Jurkat, Clone E6-1 (cell line): ENCODE results near the gene SCT.

ENCODE experiments used
- DNase-seq: peaks from one replicate; pipeline ENCODE4 v3.0.0-alpha.2; 2011; ENCODE audit warnings: low read depth, low spot score
- H3K4me3 ChIP-seq: 2 replicates; pipeline ENCODE4 v1.5.1; 2011; ENCODE audit warnings: mild to moderate bottlenecking, low read length, control low read depth, moderate library complexity

The SCT gene

DNA sequence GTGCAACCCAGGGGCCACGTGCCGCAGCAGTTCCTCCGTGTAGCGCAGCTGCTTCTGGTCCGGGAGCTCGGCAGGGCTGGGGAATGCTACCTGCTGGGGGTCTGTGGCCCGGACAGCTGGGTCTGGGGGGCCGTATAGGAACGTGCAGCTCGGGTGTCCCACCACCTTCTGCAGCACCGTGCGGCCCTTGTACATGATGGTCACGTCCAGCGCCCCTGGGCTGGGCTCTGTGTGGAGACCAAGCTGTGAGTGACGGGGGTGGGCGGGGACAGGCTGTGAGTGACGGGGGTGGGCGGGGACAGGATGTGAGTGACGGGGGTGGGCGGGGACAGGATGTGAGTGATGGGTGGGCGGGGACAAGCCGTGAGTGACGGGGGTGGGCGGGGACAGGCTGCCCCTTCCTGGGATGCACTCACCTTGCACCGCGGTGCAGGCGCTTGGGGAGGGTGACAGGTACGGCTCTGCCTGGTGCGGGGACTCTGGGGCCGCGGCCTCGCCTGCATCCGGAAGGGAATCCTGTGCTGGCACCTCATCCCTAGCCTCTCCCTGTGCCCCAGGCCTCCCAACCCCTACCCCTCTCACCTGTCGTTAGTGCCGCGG lies 13.5 kb downstream of the SCT start:
- peak; percentile 32 for DNase-seq
- H3K4me3 ChIP-seq = no peak overlapping the region

DNA sequence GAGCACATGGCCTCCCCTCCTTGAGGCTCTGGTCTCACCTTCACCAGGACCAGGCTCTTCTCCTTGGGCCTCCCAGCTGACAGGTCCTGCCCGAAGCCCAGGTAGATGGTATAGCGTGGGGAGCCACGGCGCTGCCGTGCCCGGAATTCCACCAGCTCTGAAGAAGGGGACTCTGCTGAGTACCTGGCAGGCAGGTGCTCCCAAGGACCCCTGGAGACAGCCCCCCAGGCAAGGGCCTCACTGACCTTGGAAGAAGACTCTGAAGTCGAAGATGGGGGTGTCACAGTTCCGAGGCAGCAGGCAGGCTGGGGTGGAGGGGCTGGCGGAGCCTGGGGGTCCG lies 14.1 kb downstream of the SCT start:
- DNase-seq = no peak
- H3K4me3 ChIP-seq = no peak overlapping the region

DNA sequence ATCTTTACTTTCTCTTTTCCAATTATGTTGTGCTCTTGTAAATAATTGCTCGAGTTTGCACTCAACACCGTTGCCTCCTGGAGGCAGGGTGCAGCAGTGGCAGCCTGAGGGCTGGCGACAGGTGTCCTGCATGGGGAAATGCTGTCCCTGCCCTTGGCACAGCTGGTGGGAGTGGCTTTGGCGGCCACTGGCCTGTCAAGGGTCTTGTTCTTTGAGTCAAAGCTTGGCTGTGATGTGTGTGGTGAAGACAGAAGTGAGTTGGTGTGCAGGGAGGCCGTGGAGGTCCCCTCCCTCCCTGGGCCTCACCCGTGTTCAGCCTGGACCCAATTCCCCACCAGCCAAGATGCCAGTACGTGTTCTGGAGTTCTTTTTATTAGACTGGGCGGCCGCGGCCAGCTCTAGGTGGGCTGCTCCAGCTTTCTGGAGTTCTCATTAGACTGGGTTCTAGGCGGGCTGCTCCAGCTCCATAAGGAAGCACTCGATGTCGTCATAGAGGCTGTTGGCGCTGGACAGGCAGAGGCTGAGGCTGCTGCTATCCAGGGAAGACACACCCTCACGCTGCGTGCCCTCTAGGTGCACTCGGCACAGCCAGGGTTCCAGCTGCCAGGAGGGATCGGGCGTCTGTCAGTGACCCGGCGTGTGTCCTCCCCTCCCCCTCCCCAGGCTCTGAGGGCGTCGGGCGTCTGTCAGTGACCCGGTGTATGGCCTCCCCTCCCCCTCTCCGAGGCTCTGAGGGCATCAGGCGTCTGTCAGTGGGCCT lies 14.6 kb downstream of the SCT start:
- no peak for DNase-seq
- no peak overlapping the region for H3K4me3 ChIP-seq

DNA sequence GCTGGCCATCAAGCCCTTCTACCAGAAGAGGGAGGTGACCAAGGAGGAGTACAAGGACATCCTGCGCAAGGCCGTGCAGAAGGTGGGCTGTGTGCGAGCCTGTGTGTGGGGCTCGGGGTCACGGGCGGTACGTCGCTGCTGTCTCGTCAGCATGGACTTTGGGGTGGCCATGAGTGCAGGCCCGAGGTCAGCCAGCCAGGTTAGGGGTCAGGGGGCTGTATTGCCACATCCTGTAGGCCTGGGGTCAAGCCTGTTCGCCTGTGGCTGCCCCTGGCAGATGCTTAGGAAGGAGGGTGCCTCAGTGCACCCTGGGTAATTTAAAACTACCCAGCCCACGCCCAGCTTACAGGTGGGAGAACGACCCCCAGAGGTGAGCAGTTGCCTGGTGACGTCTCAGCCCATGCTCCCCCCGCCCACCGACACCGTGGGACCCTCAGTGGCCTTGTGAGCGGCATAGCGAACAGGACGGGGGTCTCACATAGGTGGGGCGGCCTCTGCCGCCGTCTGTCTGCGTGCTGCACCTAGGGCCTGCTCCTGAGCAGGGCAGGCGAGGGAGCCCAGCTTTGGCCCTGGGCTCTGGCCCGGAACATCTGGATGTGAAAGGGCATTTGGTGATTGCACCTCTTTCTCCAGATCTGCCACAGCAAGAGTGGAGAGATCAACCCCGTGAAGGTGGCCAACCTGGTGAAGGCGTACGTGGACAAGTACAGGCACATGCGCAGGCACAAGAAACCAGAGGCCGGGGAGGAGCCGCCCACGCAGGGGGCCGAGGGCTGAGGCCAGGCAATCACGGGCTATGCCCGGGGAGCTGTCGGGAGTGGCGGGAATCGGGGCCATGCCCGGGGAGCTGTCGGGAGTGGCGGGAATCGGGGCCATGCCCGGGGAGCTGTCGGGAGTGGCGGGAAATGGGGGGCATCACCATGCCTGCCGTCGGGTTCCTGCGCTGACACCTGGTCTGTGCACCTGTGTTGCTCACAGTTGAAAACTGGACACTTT lies 15.7 kb downstream of the SCT start:
- H3K4me3 ChIP-seq = no peak overlapping the region
- no peak for DNase-seq

DNA sequence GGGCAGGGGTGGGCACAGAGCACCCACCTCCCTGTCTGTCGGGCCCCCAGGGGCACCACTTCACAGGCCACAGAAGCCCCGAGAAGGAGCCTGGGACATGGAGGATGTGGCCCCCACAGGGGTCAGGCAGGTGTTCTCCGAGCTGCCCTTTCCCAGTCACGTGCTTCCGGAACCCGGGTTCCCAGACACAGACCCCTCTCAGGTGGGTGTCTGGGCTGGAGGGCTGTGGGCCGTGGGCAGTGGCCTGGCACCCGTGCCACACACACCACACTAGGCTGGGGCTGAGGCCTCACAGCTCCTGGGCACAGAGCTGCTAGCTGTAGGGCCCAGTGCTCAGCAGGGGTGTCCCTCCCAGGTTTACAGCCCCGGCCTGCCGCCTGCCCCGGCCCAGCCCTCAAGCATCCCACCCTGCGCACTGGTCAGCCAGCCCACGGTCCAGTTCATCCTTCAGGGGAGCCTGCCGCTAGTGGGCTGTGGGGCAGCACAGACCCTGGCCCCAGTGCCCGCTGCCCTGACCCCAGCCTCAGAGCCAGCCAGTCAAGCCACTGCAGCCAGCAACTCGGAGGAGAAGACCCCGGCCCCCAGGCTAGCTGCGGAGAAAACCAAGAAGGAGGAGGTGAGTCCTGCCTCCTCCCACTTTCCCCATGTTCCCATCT lies 16.7 kb downstream of the SCT start:
- no peak for DNase-seq
- no peak overlapping the region for H3K4me3 ChIP-seq

DNA sequence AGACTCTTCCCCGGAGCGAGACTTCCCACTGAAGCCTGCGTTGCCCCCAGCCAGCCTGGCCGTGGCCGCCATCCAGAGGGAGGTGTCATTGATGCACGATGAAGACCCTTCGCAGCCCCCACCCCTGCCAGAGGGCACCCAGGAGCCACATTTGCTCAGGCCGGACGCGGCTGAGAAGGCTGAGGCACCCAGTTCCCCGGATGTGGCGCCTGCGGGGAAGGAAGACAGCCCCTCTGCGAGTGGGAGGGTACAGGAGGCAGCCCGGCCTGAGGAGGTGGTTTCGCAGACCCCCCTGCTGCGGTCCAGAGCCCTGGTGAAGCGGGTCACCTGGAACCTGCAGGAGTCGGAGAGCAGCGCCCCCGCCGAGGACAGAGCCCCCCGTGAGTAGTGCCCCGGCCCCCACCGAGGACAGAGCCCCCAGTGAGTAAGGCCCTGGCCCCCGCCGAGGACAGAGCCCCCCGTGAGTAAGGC lies 17.6 kb downstream of the SCT start:
- DNase-seq = no peak
- no peak overlapping the region for H3K4me3 ChIP-seq

DNA sequence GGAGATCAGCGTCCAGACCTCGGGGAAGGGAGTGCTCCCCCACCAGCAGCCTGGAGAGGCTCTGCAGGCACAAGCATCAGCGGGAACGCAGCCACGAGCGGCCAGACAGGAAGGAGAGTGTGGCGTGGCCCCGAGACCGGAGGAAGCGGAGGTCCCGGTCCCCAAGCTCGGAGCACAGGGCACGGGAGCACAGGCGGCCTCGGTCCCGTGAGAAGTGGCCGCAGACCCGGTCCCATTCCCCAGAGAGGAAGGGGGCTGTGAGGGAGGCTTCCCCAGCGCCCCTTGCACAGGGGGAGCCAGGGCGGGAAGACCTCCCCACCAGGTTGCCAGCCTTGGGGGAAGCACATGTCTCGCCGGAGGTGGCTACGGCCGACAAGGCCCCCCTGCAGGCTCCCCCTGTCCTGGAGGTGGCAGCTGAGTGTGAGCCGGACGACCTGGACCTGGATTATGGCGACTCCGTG lies 18.2 kb downstream of the SCT start:
- H3K4me3 ChIP-seq = no peak overlapping the region
- DNase-seq = no peak

DNA sequence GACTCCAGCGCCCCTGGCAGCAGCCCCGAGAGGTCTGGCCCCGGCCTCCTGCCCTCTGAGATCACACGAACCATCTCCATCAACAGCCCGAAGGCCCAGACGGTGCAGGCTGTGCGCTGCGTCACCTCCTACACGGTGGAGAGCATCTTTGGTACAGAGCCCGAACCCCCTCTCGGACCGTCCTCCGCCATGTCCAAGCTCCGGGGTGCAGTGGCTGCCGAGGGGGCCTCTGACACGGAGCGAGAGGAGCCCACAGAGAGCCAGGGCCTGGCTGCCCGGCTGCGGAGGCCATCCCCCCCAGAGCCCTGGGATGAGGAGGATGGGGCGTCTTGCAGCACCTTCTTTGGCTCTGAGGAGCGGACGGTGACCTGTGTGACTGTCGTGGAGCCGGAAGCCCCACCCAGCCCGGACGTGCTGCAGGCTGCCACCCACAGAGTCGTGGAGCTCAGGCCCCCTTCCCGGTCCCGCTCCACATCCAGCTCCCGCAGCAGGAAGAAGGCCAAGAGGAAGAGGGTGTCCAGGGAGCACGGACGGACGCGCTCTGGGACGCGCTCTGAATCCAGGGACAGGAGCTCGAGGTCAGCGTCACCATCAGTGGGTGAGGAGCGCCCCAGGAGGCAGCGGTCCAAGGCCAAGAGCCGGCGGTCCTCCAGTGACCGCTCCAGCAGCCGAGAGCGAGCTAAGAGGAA lies 18.9 kb downstream of the SCT start:
- no peak for DNase-seq
- no peak overlapping the region for H3K4me3 ChIP-seq

DNA sequence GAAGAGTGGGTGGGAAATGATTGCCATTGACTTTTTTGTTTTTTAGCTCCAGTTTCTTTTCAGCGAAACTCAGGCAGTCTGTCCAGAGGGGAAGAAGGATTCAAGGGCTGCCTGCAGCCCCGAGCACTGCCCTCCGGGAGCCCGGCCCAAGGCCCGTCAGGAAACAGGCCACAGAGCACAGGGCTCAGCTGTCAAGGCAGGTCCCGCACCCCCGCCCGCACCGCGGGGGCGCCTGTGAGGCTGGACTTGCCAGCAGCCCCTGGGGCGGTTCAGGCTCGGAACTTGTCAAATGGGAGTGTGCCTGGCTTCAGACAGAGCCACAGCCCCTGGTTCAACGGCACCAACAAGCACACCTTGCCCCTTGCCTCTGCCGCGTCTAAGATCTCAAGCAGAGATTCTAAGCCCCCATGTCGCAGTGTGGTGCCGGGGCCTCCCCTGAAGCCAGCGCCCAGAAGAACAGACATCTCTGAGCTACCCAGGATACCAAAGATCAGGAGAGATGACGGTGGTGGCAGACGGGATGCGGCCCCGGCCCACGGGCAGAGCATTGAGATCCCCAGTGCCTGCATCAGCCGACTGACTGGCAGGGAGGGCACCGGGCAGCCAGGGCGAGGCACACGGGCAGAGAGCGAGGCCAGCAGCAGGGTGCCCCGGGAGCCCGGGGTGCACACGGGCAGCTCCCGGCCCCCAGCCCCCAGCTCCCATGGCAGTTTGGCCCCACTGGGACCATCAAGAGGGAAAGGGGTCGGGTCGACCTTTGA lies 19.8 kb downstream of the SCT start:
- DNase-seq = no peak
- no peak overlapping the region for H3K4me3 ChIP-seq

DNA sequence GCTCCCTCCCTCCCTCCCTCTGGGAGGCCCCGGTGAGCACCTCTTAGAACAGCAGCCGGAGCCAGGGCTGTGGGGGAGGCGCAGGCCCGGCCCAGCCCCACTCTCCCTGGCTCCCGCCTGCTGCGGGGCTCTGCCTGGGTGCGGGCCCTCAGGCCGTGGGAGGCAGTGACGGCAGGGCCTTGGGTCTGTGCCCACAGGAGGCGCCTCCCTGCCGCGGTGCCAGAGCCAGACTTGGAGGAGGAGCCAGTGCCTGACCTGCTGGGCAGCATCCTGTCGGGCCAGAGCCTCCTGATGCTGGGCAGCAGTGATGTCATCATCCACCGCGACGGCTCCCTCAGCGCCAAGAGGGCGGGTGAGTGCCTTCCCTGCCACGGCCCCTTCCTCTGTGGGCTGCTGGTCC lies 20.7 kb downstream of the SCT start:
- no peak overlapping the region for H3K4me3 ChIP-seq
- DNase-seq = no peak

DNA sequence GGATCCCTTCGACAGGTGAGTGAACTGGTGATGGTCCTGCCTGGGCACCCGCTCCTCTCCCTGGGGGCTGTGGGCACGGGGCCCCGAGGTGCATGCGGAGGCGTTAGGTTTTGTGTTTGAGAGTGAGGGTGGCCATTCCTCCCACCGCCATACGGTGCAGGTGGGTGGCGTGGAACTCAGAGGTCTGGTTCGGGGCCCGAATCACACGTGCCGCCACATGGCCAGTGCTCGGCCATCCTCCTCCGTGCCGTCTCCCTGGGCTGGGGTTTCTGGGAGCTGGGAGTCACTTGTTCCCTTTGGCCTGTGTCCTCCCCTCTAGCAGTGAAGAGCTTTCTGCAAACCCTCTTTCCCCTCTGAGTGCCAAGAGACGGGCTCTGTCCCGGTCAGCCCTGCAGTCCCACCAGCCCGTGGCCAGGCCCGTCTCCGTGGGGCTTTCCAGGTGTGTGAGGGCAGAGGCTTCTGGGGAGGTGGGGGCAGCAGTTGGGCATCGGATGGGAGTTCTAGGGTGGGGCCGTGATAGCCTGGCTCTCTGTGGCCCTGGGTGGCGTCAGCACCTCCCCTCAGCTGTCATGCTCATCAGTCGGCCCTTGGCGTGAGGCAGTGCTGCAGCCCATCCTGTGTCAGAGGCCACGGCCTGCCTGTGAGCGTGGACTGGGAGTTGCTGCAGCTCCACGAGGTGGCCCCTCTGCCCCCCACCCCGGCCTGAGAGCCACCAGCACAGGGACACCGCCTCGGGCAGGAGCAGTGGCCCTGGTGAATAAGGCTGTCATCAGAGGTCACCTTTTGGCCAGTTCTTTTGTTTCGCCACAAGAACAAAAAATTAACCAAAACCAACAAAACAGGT lies 21.5 kb downstream of the SCT start:
- DNase-seq = no peak
- no peak overlapping the region for H3K4me3 ChIP-seq

DNA sequence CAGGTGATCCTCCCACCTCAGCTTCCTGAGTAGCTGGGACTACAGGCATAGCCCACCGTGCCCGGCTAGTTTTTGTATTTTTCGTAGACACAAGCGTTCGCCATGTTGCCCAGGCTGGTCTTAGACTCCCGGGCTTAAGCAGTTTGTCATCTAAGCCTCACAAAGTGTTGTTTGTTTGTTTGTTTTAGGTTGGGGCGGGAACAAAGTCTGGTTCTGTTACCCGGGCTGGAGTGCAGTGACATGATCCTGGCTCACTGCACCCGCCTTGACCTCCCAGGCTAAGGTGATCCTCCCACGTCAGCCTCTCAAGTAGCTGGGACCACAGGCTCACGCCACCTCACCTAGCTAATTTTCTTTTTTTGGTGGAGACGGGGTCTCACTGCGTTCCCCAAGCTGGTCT lies 23.8 kb downstream of the SCT start:
- no peak overlapping the region for H3K4me3 ChIP-seq
- DNase-seq = no peak

DNA sequence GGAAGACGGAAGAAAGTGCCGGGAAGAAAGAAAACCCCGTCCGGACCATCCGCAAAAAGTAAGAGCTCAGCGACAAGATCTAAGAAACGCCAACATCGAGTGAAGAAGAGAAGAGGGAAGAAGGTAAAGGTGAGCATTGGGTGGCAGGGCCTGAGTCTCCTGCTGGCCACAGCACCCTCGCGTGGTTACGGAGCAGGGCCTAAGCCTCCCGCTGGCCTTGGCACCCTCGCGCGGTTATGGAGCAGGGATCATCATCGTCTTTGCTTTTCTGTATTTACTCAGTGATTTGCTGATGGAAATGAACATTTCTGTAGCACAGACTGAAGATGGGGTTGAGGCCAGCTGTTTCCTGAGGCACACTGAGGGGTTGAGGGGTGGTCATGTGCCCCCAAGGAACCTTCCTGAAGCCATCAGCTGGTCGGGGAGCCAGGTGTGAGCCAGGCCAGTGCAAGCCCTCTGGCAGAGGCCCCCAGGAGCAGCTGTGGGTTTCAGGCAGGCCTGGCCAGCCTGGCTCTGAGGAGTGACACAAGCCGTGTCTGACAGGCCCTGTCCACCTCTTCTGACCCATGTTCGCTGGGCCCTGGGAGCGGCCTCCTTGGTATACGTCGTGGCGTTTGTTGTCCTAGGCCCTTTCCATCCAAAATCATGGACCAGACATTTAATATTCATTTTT lies 25.3 kb downstream of the SCT start:
- no peak for DNase-seq
- H3K4me3 ChIP-seq = no peak overlapping the region

DNA sequence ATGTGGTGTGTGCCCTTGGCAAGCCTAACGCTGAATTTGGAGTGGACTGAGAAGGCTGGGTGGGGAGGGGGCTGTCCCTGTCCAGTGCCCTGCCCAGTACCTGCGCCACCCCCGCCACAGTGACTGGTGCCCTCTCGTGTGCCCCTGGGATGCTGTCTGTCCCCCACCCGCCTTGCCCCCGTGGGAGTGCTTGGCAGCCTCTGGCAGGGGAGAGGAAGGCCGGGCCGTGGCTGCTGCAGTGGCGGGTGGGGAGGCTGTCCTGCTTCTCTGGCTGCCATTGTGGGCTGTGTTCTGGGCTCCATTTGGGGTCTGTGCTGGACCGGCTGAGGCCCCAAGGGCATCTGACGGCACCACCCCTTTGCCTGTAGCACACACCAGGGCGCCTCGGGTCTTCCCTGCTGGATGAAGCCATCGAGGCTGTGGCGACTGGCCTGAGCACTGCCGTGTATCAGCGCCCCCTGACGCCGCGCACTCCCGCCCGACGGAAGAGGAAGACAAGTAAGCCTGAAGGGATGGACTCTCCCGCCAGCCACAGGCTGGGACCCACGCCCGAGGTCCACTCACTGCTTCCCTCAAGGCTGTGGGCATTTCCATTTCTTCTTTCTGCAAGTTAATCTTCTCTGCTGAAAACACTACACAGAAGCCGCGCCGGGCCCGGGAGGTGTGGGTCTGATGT lies 28.8 kb downstream of the SCT start:
- DNase-seq = no peak
- no peak overlapping the region for H3K4me3 ChIP-seq

DNA sequence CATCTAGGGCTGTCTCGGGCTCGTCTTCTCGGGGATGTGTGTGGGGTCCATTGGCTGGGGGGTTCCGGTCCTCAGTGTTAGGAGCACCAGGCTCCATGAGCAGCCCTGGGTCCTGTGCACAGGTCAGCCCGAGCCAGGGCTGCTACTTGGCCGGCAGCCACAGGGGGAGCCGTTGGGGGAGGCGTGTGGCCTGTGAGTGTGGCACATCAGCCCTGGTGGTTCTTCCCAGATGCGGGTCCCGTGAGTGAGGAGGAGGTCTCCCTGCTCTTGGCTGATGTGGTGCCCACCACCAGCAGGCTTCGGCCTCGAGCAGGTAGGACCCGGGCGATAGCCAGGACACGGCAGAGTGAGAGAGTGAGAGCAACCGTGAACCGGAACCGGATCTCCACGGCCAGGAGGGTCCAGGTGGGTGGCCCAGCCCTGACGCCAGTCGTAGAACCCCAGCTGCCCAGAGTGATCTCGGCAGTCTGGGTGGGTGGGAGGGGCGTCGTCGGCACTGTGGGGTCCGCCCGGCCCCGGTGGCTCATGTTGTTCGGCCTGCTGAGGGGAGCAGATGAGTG lies 29.7 kb downstream of the SCT start:
- no peak for DNase-seq

DNA sequence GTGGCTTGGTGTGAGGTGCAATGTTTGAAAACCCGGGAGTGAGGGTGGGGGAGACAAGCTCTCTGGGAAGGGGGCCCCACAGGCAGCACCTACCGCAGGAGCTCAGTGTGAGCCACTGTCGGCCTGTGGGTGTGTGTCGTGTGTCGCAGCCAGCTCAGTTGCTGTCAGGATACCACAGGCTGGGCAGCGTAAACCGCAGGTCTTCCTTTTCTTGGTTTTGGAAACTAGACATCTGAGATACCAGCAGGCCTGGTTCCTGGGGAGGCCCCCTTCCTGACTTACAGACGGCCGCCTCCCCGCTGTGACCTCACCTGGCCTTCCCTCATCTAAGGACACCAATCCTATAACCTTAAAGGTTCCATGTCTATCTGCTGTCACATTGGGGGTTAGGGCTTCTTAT lies 30.6 kb downstream of the SCT start:
- no peak overlapping the region for H3K4me3 ChIP-seq
- no peak for DNase-seq

More for the DNA sequence above, 29.7 kb downstream of the SCT start:
- no peak overlapping the region for H3K4me3 ChIP-seq
